ENCODE results near the gene TRAF2.

DNA sequence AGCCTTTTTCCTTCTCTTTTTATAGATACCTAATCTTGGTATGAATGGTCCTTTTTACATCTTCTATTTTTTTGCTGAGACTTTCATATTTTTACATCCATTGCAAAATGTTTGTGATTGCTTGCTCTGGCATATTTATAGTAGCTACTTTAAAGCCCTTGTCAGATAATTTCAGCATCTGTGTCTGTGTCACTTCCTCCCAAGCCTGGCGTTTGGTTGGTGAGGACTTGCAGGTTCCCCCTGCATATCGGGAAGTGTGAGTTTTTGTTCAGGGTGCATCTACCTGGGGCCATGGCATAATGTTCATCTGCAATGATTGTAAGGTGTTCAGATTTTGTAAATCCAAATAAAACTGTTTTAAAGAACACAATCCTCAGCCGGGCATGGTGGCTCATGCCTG lies 49.3 kb downstream of the TRAF2 start:
- TF ChIP-seq TCF12 (IDR thresholded peaks at IDR 0.05; ENCODE audit: low read depth) (no peak), TAF1 (IDR thresholded peaks at IDR 0.05; ENCODE audit: low read depth) (no peak), CREB1 (IDR thresholded peaks at IDR 0.05; ENCODE audit: low read depth) (no peak)

Measured in Ishikawa (cell line).